Subcutaneous abdominal adipose tissue (tissue), 5 donors: ENCODE measurements around the gene CLDN10.

Experiments
- H3K27ac ChIP-seq: one replicate; pipeline ENCODE4 v1.7.0; 2013; ENCODE audit warnings: low read depth, mild to moderate bottlenecking, inconsistent platforms, low read length, moderate library complexity
- H3K27me3 ChIP-seq, 5 donors: one replicate each; pipeline ENCODE4 v1.7.0; 2013; ENCODE audit warnings: low read length in 5 of 5, inconsistent platforms in 1 of 5; ENCODE audit not compliant: control insufficient read depth in 5 of 5, insufficient read depth in 4 of 5
- H3K36me3 ChIP-seq, 5 donors: one replicate each; pipeline ENCODE4 v1.7.0; 2013; ENCODE audit warnings: low read length in 5 of 5; ENCODE audit not compliant: control insufficient read depth in 5 of 5, insufficient read depth in 5 of 5
- H3K4me1 ChIP-seq, 5 donors: one replicate each; pipeline ENCODE4 v1.7.0; 2013; ENCODE audit warnings: low read length in 5 of 5, mild to moderate bottlenecking in 3 of 5, moderate library complexity in 1 of 5; ENCODE audit not compliant: control insufficient read depth in 5 of 5, insufficient read depth in 5 of 5
- H3K4me3 ChIP-seq, 5 donors: one replicate each; pipeline ENCODE4 v1.7.0; 2013; ENCODE audit warnings: low read length in 5 of 5, low read depth in 1 of 5
- H3K9ac ChIP-seq, 5 donors: one replicate each; pipeline ENCODE4 v1.7.0; 2013; ENCODE audit warnings: low read length in 5 of 5, mild to moderate bottlenecking in 4 of 5, moderate library complexity in 3 of 5
- H3K9me3 ChIP-seq, 5 donors: one replicate each; pipeline ENCODE4 v1.7.0; 2013; ENCODE audit warnings: low read length in 5 of 5; ENCODE audit not compliant: control insufficient read depth in 5 of 5
- donor health status: healthy.
- donor health status: healthy.
- donor health status: healthy.
- donor health status: healthy.
- donor health status: healthy.

The CLDN10 gene

GRCh38 chr13:95585867-95586266 is 33.3 kb downstream of the CLDN10 start:
- H3K36me3 ChIP-seq = peaks cover 0 to 13% (median 0%) of the 10 kb centered on the region in 5 donors
- H3K27me3 ChIP-seq = no peaks in the 10 kb centered on the region
- no peaks in the 10 kb centered on the region for H3K4me1 ChIP-seq
- no peaks in the 10 kb centered on the region for H3K9me3 ChIP-seq
- H3K9ac ChIP-seq = no peak overlapping the region
- no peak overlapping the region for H3K27ac ChIP-seq
- H3K4me3 ChIP-seq = no peak overlapping the region

GRCh38 chr13:95588134-95588533 is 35.6 kb downstream of the CLDN10 start:
- Histone ChIP-seq H3K4me3 (no peak overlapping the region), H3K36me3 (peaks cover 0 to 11% (median 0%) of the 10 kb centered on the region in 5 donors), H3K4me1 (no peaks in the 10 kb centered on the region), H3K27me3 (no peaks in the 10 kb centered on the region), H3K9me3 (no peaks in the 10 kb centered on the region), H3K27ac (no peak overlapping the region), H3K9ac (no peak overlapping the region)

- no peaks in the 10 kb centered on the region for H3K27me3 ChIP-seq
- H3K4me1 ChIP-seq = no peaks in the 10 kb centered on the region
- H3K4me3 ChIP-seq = no peak overlapping the region
- no peak overlapping the region for H3K27ac ChIP-seq
- H3K9ac ChIP-seq = no peak overlapping the region
- peaks cover 0 to 11% (median 0%) of the 10 kb centered on the region in 5 donors for H3K36me3 ChIP-seq
- H3K9me3 ChIP-seq = no peaks in the 10 kb centered on the region
These were observed 36.2 kb downstream of the CLDN10 start for GRCh38 chr13:95588721-95589120.

- H3K36me3 ChIP-seq = no peaks in the 10 kb centered on the region
- no peaks in the 10 kb centered on the region for H3K27me3 ChIP-seq
- H3K27ac ChIP-seq = no peak overlapping the region
- H3K4me1 ChIP-seq = no peaks in the 10 kb centered on the region
- H3K4me3 ChIP-seq = no peak overlapping the region
- no peak overlapping the region for H3K9ac ChIP-seq
- H3K9me3 ChIP-seq = no peaks in the 10 kb centered on the region
These were observed 40.9 kb downstream of the CLDN10 start for GRCh38 chr13:95593462-95593861.

- no peak overlapping the region for H3K4me3 ChIP-seq
- H3K4me1 ChIP-seq = peaks cover 0 to 7% (median 0%) of the 10 kb centered on the region in 5 donors
- H3K27ac ChIP-seq = no peak overlapping the region
- no peaks in the 10 kb centered on the region for H3K9me3 ChIP-seq
- H3K36me3 ChIP-seq = peaks cover 0 to 3% (median 0%) of the 10 kb centered on the region in 5 donors
- no peak overlapping the region for H3K9ac ChIP-seq
- H3K27me3 ChIP-seq = no peaks in the 10 kb centered on the region
These were observed 44.2 kb downstream of the CLDN10 start for GRCh38 chr13:95596701-95597100.

- no peak overlapping the region for H3K4me3 ChIP-seq
- H3K27ac ChIP-seq = no peak overlapping the region
- peaks cover 0 to 9% (median 0%) of the 10 kb centered on the region in 5 donors for H3K4me1 ChIP-seq
These were observed 48.7 kb downstream of the CLDN10 start for GRCh38 chr13:95601216-95601615.

GRCh38 chr13:95601906-95602305 is 49.4 kb downstream of the CLDN10 start:
- no peak overlapping the region for H3K9ac ChIP-seq
- no peak overlapping the region for H3K4me3 ChIP-seq
- no peaks in the 10 kb centered on the region for H3K9me3 ChIP-seq
- H3K27ac ChIP-seq = no peak overlapping the region
- peaks cover 0 to 9% (median 0%) of the 10 kb centered on the region in 5 donors for H3K4me1 ChIP-seq
- H3K36me3 ChIP-seq = peaks cover 0 to 3% (median 0%) of the 10 kb centered on the region in 5 donors
- H3K27me3 ChIP-seq = no peaks in the 10 kb centered on the region

More at GRCh38 chr13:95601216-95601615, 48.7 kb downstream of the CLDN10 start:
- Histone ChIP-seq H3K36me3 (peaks cover 0 to 3% (median 0%) of the 10 kb centered on the region in 5 donors), H3K27me3 (no peaks in the 10 kb centered on the region), H3K9ac (no peak overlapping the region), H3K9me3 (no peaks in the 10 kb centered on the region)

GRCh38 chr13:95603887-95604555 is 51.5 kb downstream of the CLDN10 start:
- Histone ChIP-seq H3K4me1 (peaks cover 0 to 9% (median 0%) of the 10 kb centered on the region in 5 donors), H3K9ac (no peak overlapping the region), H3K4me3 (no peak overlapping the region), H3K27ac (no peak overlapping the region), H3K9me3 (no peaks in the 10 kb centered on the region), H3K36me3 (peaks cover 0 to 3% (median 0%) of the 10 kb centered on the region in 5 donors), H3K27me3 (no peaks in the 10 kb centered on the region)

- Histone ChIP-seq H3K9ac (no peak overlapping the region), H3K4me3 (no peak overlapping the region), H3K27ac (no peak overlapping the region), H3K9me3 (no peaks in the 10 kb centered on the region), H3K36me3 (peaks cover 0 to 3% (median 0%) of the 10 kb centered on the region in 5 donors), H3K27me3 (no peaks in the 10 kb centered on the region), H3K4me1 (peaks cover 0 to 9% (median 0%) of the 10 kb centered on the region in 5 donors)
These were observed 52.0 kb downstream of the CLDN10 start for GRCh38 chr13:95604556-95604915.

- H3K27ac ChIP-seq = no peak overlapping the region
- H3K27me3 ChIP-seq = no peaks in the 10 kb centered on the region
- no peaks in the 10 kb centered on the region for H3K9me3 ChIP-seq
- no peaks in the 10 kb centered on the region for H3K36me3 ChIP-seq
- peaks cover 0 to 9% (median 0%) of the 10 kb centered on the region in 5 donors for H3K4me1 ChIP-seq
- no peak overlapping the region for H3K9ac ChIP-seq
- H3K4me3 ChIP-seq = no peak overlapping the region
These were observed 53.1 kb downstream of the CLDN10 start for GRCh38 chr13:95605448-95606125.
